SIG-M5 treated with dmso at 0.1 percent for 504 hours (cell line): Measurements from ENCODE around the gene PIMREG.

Source experiments
- DNase-seq: peaks from one replicate; lab custom pipeline; 2025; ENCODE audit not compliant: unreplicated experiment; lab: John Stamatoyannopoulos, UW

The PIMREG gene

GRCh38 chr17:6497496-6498221 is 53.4 kb downstream of the PIMREG start:
- DNase-seq, result no peak

GRCh38 chr17:6498356-6498755 is 54.1 kb downstream of the PIMREG start:
- no peak for DNase-seq

- no peak for DNase-seq
These were observed 54.8 kb downstream of the PIMREG start for GRCh38 chr17:6498901-6499540.
